Measurements from ENCODE around the gene ARID5B.

Gene ARID5B

GRCh38 chr10:62010366-62010765, 108.9 kb downstream of the ARID5B start:
- Histone ChIP-seq H3K9me3 (ENCODE audit: control insufficient read depth, low read length) (no peaks in the 10 kb centered on the region), H3K4me1 (ENCODE audit: control insufficient read depth, insufficient read depth, low read length) (no peaks in the 10 kb centered on the region), H3K36me3 (ENCODE audit: control insufficient read depth, insufficient read depth, low read length) (no peaks in the 10 kb centered on the region), H3K27ac (ENCODE audit: insufficient read depth, low read depth, low read length, poor library complexity, severe bottlenecking) (no peak overlapping the region), H3K4me3 (ENCODE audit: insufficient read depth, low read depth, low read length) (no peak overlapping the region), H3K27me3 (ENCODE audit: control insufficient read depth, insufficient read depth, low read length, poor library complexity, severe bottlenecking) (no peaks in the 10 kb centered on the region)
- 96% methylated on average over 5 of the region's 5 CpGs for WGBS, 2 experiments

GRCh38 chr10:62011558-62011957, 110.1 kb downstream of the ARID5B start:
- no peak overlapping the region for H3K27ac ChIP-seq (ENCODE audit: insufficient read depth, low read depth, low read length, poor library complexity, severe bottlenecking)
- no peaks in the 10 kb centered on the region for H3K9me3 ChIP-seq (ENCODE audit: control insufficient read depth, low read length)
- WGBS, 2 experiments, result 94 to 95% methylated on average over 5 of the region's 5 CpGs
- no peaks in the 10 kb centered on the region for H3K27me3 ChIP-seq (ENCODE audit: control insufficient read depth, insufficient read depth, low read length, poor library complexity, severe bottlenecking)
- no peaks in the 10 kb centered on the region for H3K4me1 ChIP-seq (ENCODE audit: control insufficient read depth, insufficient read depth, low read length)
- H3K4me3 ChIP-seq (ENCODE audit: insufficient read depth, low read depth, low read length), result no peak overlapping the region
- H3K36me3 ChIP-seq (ENCODE audit: control insufficient read depth, insufficient read depth, low read length), result no peaks in the 10 kb centered on the region

GRCh38 chr10:62012318-62012717, 110.8 kb downstream of the ARID5B start:
- Histone ChIP-seq H3K9me3 (ENCODE audit: control insufficient read depth, low read length) (no peaks in the 10 kb centered on the region), H3K27ac (ENCODE audit: insufficient read depth, low read depth, low read length, poor library complexity, severe bottlenecking) (no peak overlapping the region), H3K4me3 (ENCODE audit: insufficient read depth, low read depth, low read length) (no peak overlapping the region), H3K4me1 (ENCODE audit: control insufficient read depth, insufficient read depth, low read length) (no peaks in the 10 kb centered on the region), H3K27me3 (ENCODE audit: control insufficient read depth, insufficient read depth, low read length, poor library complexity, severe bottlenecking) (no peaks in the 10 kb centered on the region), H3K36me3 (ENCODE audit: control insufficient read depth, insufficient read depth, low read length) (no peaks in the 10 kb centered on the region)
- 91 to 96% methylated on average over 6 of the region's 6 CpGs for WGBS, 2 experiments

- no peaks in the 10 kb centered on the region for H3K4me1 ChIP-seq (ENCODE audit: control insufficient read depth, insufficient read depth, low read length)
Observed at GRCh38 chr10:62014510-62014909, 113.0 kb downstream of the ARID5B start.

GRCh38 chr10:62015994-62016393, 114.5 kb downstream of the ARID5B start:
- Histone ChIP-seq H3K4me3 (ENCODE audit: insufficient read depth, low read depth, low read length) (no peak overlapping the region), H3K4me1 (ENCODE audit: control insufficient read depth, insufficient read depth, low read length) (peaks cover 8% of the 10 kb centered on the region), H3K27ac (ENCODE audit: insufficient read depth, low read depth, low read length, poor library complexity, severe bottlenecking) (no peak overlapping the region), H3K36me3 (ENCODE audit: control insufficient read depth, insufficient read depth, low read length) (no peaks in the 10 kb centered on the region), H3K27me3 (ENCODE audit: control insufficient read depth, insufficient read depth, low read length, poor library complexity, severe bottlenecking) (no peaks in the 10 kb centered on the region), H3K9me3 (ENCODE audit: control insufficient read depth, low read length) (no peaks in the 10 kb centered on the region)
- WGBS, 2 experiments, result 94 to 95% methylated on average over 6 of the region's 6 CpGs

More at GRCh38 chr10:62014510-62014909, 113.0 kb downstream of the ARID5B start:
- Histone ChIP-seq H3K9me3 (ENCODE audit: control insufficient read depth, low read length) (no peaks in the 10 kb centered on the region), H3K4me3 (ENCODE audit: insufficient read depth, low read depth, low read length) (no peak overlapping the region), H3K27me3 (ENCODE audit: control insufficient read depth, insufficient read depth, low read length, poor library complexity, severe bottlenecking) (no peaks in the 10 kb centered on the region), H3K36me3 (ENCODE audit: control insufficient read depth, insufficient read depth, low read length) (no peaks in the 10 kb centered on the region), H3K27ac (ENCODE audit: insufficient read depth, low read depth, low read length, poor library complexity, severe bottlenecking) (no peak overlapping the region)
- WGBS, 2 experiments, result 97 to 100% methylated on average over 3 of the region's 3 CpGs

- H3K4me1 ChIP-seq (ENCODE audit: control insufficient read depth, insufficient read depth, low read length), result peaks cover 8% of the 10 kb centered on the region
- no peak overlapping the region for H3K4me3 ChIP-seq (ENCODE audit: insufficient read depth, low read depth, low read length)
- no peaks in the 10 kb centered on the region for H3K36me3 ChIP-seq (ENCODE audit: control insufficient read depth, insufficient read depth, low read length)
- H3K9me3 ChIP-seq (ENCODE audit: control insufficient read depth, low read length), result no peaks in the 10 kb centered on the region
- H3K27me3 ChIP-seq (ENCODE audit: control insufficient read depth, insufficient read depth, low read length, poor library complexity, severe bottlenecking), result no peaks in the 10 kb centered on the region
- WGBS, 2 experiments, result 94% methylated on average over 9 to 10 of the region's 10 CpGs
- H3K27ac ChIP-seq (ENCODE audit: insufficient read depth, low read depth, low read length, poor library complexity, severe bottlenecking), result no peak overlapping the region
Observed at GRCh38 chr10:62016623-62017490, 115.4 kb downstream of the ARID5B start.

GRCh38 chr10:62017491-62017870, 116.0 kb downstream of the ARID5B start:
- H3K4me1 ChIP-seq (ENCODE audit: control insufficient read depth, insufficient read depth, low read length), result peaks cover 8% of the 10 kb centered on the region
- H3K4me3 ChIP-seq (ENCODE audit: insufficient read depth, low read depth, low read length), result no peak overlapping the region
- no peaks in the 10 kb centered on the region for H3K27me3 ChIP-seq (ENCODE audit: control insufficient read depth, insufficient read depth, low read length, poor library complexity, severe bottlenecking)
- no peaks in the 10 kb centered on the region for H3K36me3 ChIP-seq (ENCODE audit: control insufficient read depth, insufficient read depth, low read length)
- no peak overlapping the region for H3K27ac ChIP-seq (ENCODE audit: insufficient read depth, low read depth, low read length, poor library complexity, severe bottlenecking)
- no peaks in the 10 kb centered on the region for H3K9me3 ChIP-seq (ENCODE audit: control insufficient read depth, low read length)

- Histone ChIP-seq H3K9me3 (ENCODE audit: control insufficient read depth, low read length) (no peaks in the 10 kb centered on the region), H3K36me3 (ENCODE audit: control insufficient read depth, insufficient read depth, low read length) (no peaks in the 10 kb centered on the region), H3K4me1 (ENCODE audit: control insufficient read depth, insufficient read depth, low read length) (peaks cover 8% of the 10 kb centered on the region), H3K27ac (ENCODE audit: insufficient read depth, low read depth, low read length, poor library complexity, severe bottlenecking) (no peak overlapping the region), H3K27me3 (ENCODE audit: control insufficient read depth, insufficient read depth, low read length, poor library complexity, severe bottlenecking) (no peaks in the 10 kb centered on the region), H3K4me3 (ENCODE audit: insufficient read depth, low read depth, low read length) (no peak overlapping the region)
- 82 to 85% methylated on average over 7 to 9 of the region's 9 CpGs for WGBS, 2 experiments
Observed at GRCh38 chr10:62018131-62018911, 116.8 kb downstream of the ARID5B start.

GRCh38 chr10:62019013-62019684, 117.7 kb downstream of the ARID5B start:
- Histone ChIP-seq H3K36me3 (ENCODE audit: control insufficient read depth, insufficient read depth, low read length) (no peaks in the 10 kb centered on the region), H3K4me1 (ENCODE audit: control insufficient read depth, insufficient read depth, low read length) (peaks cover 8% of the 10 kb centered on the region), H3K4me3 (ENCODE audit: insufficient read depth, low read depth, low read length) (no peak overlapping the region), H3K27me3 (ENCODE audit: control insufficient read depth, insufficient read depth, low read length, poor library complexity, severe bottlenecking) (no peaks in the 10 kb centered on the region), H3K27ac (ENCODE audit: insufficient read depth, low read depth, low read length, poor library complexity, severe bottlenecking) (no peak overlapping the region), H3K9me3 (ENCODE audit: control insufficient read depth, low read length) (no peaks in the 10 kb centered on the region)
- 93 to 98% methylated on average over 4 to 6 of the region's 8 CpGs for WGBS, 2 experiments
